ENCODE measurements around the gene TNNC2. TPM values are rescaled to one million over a fixed set of nuclear protein-coding genes. Genes with fewer than 3 reads are reported as not detected.

The TNNC2 gene
- total and polyA plus RNA-seq, 2 experiments from 2014 or later: 0.59 to 32.5 TPM

GRCh38 chr20:45792317-45793118 is 34.6 kb downstream of the TNNC2 start:
- Mint-ChIP-seq H3K4me1 (peaks cover 7% of the 10 kb centered on the region), H3K27me3 (ENCODE audit: insufficient read depth, low read depth, poor library complexity) (peaks cover 12% of the 10 kb centered on the region), H3K27ac (peak overlapping the region; percentile 78; the same call in 1 of the 2 replicates), H3K9me3 (no peaks in the 10 kb centered on the region), H3K36me3 (ENCODE audit: low read depth) (peaks cover 37% of the 10 kb centered on the region), H3K4me3 (peak overlapping the region; percentile 87)
- H3F3A ChIP-seq (replicated peaks; ENCODE audit: low read depth): no peaks in the 10 kb centered on the region
- peak overlapping the region; percentile 95 for H2AFZ ChIP-seq
- TF ChIP-seq EZH2 (IDR thresholded peaks at IDR 0.05; ENCODE audit: low read depth, unreplicated experiment) (no peak), ZNF114 (CRISPR knock-in tag; IDR thresholded peaks at IDR 0.05) (no peak), ZNF462 (CRISPR knock-in tag; IDR thresholded peaks at IDR 0.05) (no peak), STAT1 (IDR thresholded peaks at IDR 0.05; ENCODE audit: unreplicated experiment) (no peak), JUNB (IDR thresholded peaks at IDR 0.05; ENCODE audit: unreplicated experiment) (no peak), ZNF331 (CRISPR knock-in tag; IDR thresholded peaks at IDR 0.05; ENCODE audit: low read depth) (no peak), ETS1 (IDR thresholded peaks at IDR 0.05) (no peak), POLR2AphosphoS5 (IDR thresholded peaks at IDR 0.05; ENCODE audit: low read depth) (no peak), CTCF (conservative IDR thresholded peaks at IDR 0.05; ENCODE audit: low read depth in 2 of 2) (no peak), CREB1 (CRISPR knock-in tag; IDR thresholded peaks at IDR 0.05; ENCODE audit: low read depth) (no peak), EZH2phosphoT487 (IDR thresholded peaks at IDR 0.05; ENCODE audit: unreplicated experiment) (no peak)
- peak overlapping the region; percentile 78 for H3K4me2 ChIP-seq
- H3K79me2 ChIP-seq (replicated peaks; ENCODE audit: insufficient read depth): 0 out of 2 replicates have a peak, but pooled peaks cover 12% of the 10 kb centered on the region
- no peaks in the 10 kb centered on the region; the same call in 1 of the 2 replicates for H4K20me1 ChIP-seq (replicated peaks; ENCODE audit: insufficient read depth)
- ATAC-seq (peak; percentile 16; the same call in 1 of the 3 replicates), DNase-seq (ENCODE audit: low spot score) (no peak)
- peaks cover 4% of the 10 kb centered on the region; the same call in 1 of the 2 replicates for H3K4me1 ChIP-seq (ENCODE audit: insufficient read depth)
- no peaks in the 10 kb centered on the region for H3K9me2 ChIP-seq (ENCODE audit: insufficient read depth)
- no peaks in the 10 kb centered on the region for H3K27me3 ChIP-seq (ENCODE audit: insufficient read depth)
- peak overlapping the region; percentile 94 for H3K4me3 ChIP-seq
- peaks cover 18% of the 10 kb centered on the region for H3K36me3 ChIP-seq (ENCODE audit: insufficient read depth)
- no peak overlapping the region for H3K27ac ChIP-seq (ENCODE audit: low read depth)

All from GM23338 (cell line).